Measurements from ENCODE around the gene CCNG1. TPM values are rescaled to one million over a fixed set of nuclear protein-coding genes. Genes with fewer than 3 reads are reported as not detected.
"Not testable (repeated sequence)": the region's sequence is repeated elsewhere in the genome, so short reads cannot be mapped to it uniquely, and the experiment has no call there.

Gene CCNG1
- total and polyA plus RNA-seq, 5 experiments from 2014 or later, result 129 to 167 (median 139) TPM

DNA sequence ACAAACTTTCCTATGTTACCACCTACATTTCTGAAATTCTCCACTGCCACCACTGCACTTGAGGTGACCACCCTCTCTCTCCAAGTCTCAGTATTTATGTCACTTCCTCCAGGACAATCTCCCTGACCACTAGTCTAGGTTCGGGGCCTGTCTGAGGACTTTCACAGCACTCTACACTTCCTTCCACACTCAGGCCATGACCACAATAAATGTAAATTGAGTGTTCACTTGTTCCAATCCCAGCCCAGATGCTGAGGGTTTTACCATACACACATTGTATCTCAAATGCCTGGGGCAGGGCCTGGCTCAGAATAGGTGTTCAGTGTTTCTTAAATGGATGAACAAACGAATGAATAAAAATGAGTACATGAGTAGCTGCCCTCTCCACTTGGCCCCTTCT, 26.9 kb upstream of the CCNG1 start:
- Mint-ChIP-seq H3K9me3 (no peaks in the 10 kb centered on the region), H3K4me1 (peaks cover 2 to 9% (median 3%) of the 10 kb centered on the region in 4 donors), H3K4me3 (no peak overlapping the region), H3K36me3 (no peaks in the 10 kb centered on the region), H3K27ac (no peak overlapping the region), H3K27me3 (peaks cover 16 to 40% (median 22%) of the 10 kb centered on the region in 5 donors)
- DNase-seq (no peak), ATAC-seq (no peak)
- POLR2A ChIA-PET, result no interaction called here

DNA sequence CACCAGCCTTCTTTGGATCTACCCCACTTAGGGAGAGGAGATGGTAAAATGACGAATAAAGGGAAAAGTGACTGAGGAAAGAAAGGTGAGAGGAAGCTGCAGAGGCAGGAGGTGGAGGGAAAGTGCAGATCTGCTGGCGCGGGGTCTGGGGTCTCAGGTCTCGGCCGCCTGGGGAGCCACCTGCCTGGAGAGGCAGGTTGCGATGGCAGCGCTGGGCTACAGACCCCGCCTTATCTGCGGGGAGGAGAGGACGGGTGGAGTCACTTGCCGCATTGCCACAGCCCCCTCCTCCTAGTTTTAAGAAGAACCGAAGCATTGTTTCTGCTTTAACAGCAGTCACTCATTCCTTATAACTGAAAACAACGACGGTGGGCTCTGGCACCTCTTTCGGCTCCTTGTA, 21.7 kb upstream of the CCNG1 start:
- POLR2A ChIA-PET, H3K4me3 Mint-ChIP-seq, H3K9me3 Mint-ChIP-seq, H3K36me3 Mint-ChIP-seq, DNase-seq, ATAC-seq, H3K4me1 Mint-ChIP-seq: not testable (repeated sequence)
- Mint-ChIP-seq H3K27me3 (peaks cover 13 to 44% (median 30%) of the 10 kb centered on the region in 5 donors), H3K27ac (peak overlapping the region in 1 of 10 donors; percentile 13)

DNA sequence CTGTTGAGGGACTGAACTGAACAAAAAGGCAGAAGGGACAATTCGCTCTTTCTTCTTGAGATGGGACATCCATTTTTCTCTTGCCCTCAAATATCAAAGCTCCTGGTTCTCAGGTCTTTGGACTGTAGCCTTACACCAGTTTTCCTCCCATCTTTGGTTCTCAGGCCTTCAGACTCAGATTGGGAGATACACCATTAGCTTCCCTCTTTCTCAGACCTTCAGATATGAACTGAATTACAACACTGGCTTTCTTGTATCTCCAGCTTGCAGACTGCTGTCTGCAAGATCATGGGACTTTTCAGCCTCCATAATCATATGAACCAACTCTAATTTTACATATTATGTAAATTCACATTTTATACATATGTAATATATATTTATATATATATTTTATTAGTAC, 12.6 kb upstream of the CCNG1 start:
- Mint-ChIP-seq H3K4me3 (no peak overlapping the region), H3K36me3 (peaks cover 0 to 1% (median 0%) of the 10 kb centered on the region in 3 donors), H3K27me3 (peaks cover 0 to 11% (median 2%) of the 10 kb centered on the region in 5 donors), H3K4me1 (peaks cover 0 to 7% (median 5%) of the 10 kb centered on the region in 4 donors), H3K9me3 (no peaks in the 10 kb centered on the region), H3K27ac (no peak overlapping the region)
- POLR2A ChIA-PET, result no interaction called here
- DNase-seq (no peak), ATAC-seq (no peak)

- DNase-seq, ATAC-seq, H3K4me3 Mint-ChIP-seq, H3K36me3 Mint-ChIP-seq, H3K9me3 Mint-ChIP-seq, H3K4me1 Mint-ChIP-seq: not testable (repeated sequence)
- H3K27me3 Mint-ChIP-seq, result peaks cover 0 to 11% (median 2%) of the 10 kb centered on the region in 5 donors
- peak overlapping the region in 1 of 10 donors; percentile 13 for H3K27ac Mint-ChIP-seq
- POLR2A ChIA-PET, result interaction anchor here (1.1 kb wide), 1 partner anchor 34 kb away, joined by 3 read pairs; the partner anchor contains the start of gene NUDCD2
Observed at GRCh38 chr5:163426128-163426527, 11.3 kb upstream of the CCNG1 start.

GRCh38 chr5:163432544-163432943, 4.9 kb upstream of the CCNG1 start:
- POLR2A ChIA-PET, result no interaction called here
- DNase-seq (no peak), ATAC-seq (no peak)
- Mint-ChIP-seq H3K4me3 (no peak overlapping the region), H3K27me3 (peaks cover 0 to 9% (median 0%) of the 10 kb centered on the region in 5 donors), H3K27ac (no peak overlapping the region), H3K4me1 (peaks cover 9 to 12% (median 12%) of the 10 kb centered on the region in 4 donors), H3K9me3 (no peaks in the 10 kb centered on the region), H3K36me3 (no peaks in the 10 kb centered on the region)

- Mint-ChIP-seq H3K9me3 (no peaks in the 10 kb centered on the region), H3K27ac (no peak overlapping the region), H3K4me3 (no peak overlapping the region), H3K27me3 (peaks cover 0 to 9% (median 0%) of the 10 kb centered on the region in 5 donors), H3K4me1 (peaks cover 11 to 17% (median 15%) of the 10 kb centered on the region in 4 donors), H3K36me3 (no peaks in the 10 kb centered on the region)
- POLR2A ChIA-PET, result no interaction called here
- DNase-seq (no peak), ATAC-seq (no peak)
Observed at GRCh38 chr5:163433271-163433670, 4.1 kb upstream of the CCNG1 start.

- H3K27ac Mint-ChIP-seq, result peak overlapping the region in 2 of 10 donors; percentile 53 to 57
- no peak for ATAC-seq
- peaks cover 0 to 2% (median 0%) of the 10 kb centered on the region in 3 donors for H3K36me3 Mint-ChIP-seq
- POLR2A ChIA-PET, result no interaction called here
- H3K27me3 Mint-ChIP-seq, result peaks cover 0 to 9% (median 0%) of the 10 kb centered on the region in 5 donors
- no peak for DNase-seq
- H3K4me3 Mint-ChIP-seq, result peak overlapping the region in 2 of 10 donors; percentile 15 to 28
- no peaks in the 10 kb centered on the region for H3K9me3 Mint-ChIP-seq
- peaks cover 17 to 29% (median 27%) of the 10 kb centered on the region in 4 donors for H3K4me1 Mint-ChIP-seq
Observed at GRCh38 chr5:163434401-163434866, 3.0 kb upstream of the CCNG1 start.

- Mint-ChIP-seq H3K9me3 (no peaks in the 10 kb centered on the region), H3K27me3 (peaks cover 0 to 9% (median 0%) of the 10 kb centered on the region in 5 donors), H3K36me3 (peaks cover 0 to 18% (median 2%) of the 10 kb centered on the region in 3 donors), H3K4me1 (peaks cover 23 to 48% (median 43%) of the 10 kb centered on the region in 4 donors), H3K4me3 (peak overlapping the region; percentile 87 to 97 (median 94)), H3K27ac (peak overlapping the region; percentile 88 to 97 (median 94))
- POLR2A ChIA-PET, result interaction anchor here (5.9 kb wide), 1 partner anchor 23 kb away, joined by 79 read pairs; the partner anchor contains the start of genes HMMR and NUDCD2
- DNase-seq (peak in 1 of 10 donors; percentile 1), ATAC-seq (no peak)
Observed at GRCh38 chr5:163436515-163436914, 880 bp upstream of the CCNG1 start.

- no peaks in the 10 kb centered on the region for H3K9me3 Mint-ChIP-seq
- peak overlapping the region; percentile 87 to 97 (median 94) for H3K4me3 Mint-ChIP-seq
- no peak for DNase-seq
- ATAC-seq, result no peak
- H3K27ac Mint-ChIP-seq, result peak overlapping the region; percentile 88 to 97 (median 94)
- POLR2A ChIA-PET, result interaction anchor here (0.8 to 5.9 kb wide), 4 partner anchors 23 to 69 kb away, joined by 3 to 79 read pairs (median 18); partner anchors contain the start of genes HMMR, MAT2B and NUDCD2
- H3K27me3 Mint-ChIP-seq, result peaks cover 0 to 9% (median 0%) of the 10 kb centered on the region in 5 donors
- peaks cover under 1 to 20% (median 2%) of the 10 kb centered on the region in 3 donors for H3K36me3 Mint-ChIP-seq
- peaks cover 23 to 48% (median 43%) of the 10 kb centered on the region in 4 donors for H3K4me1 Mint-ChIP-seq
Observed at GRCh38 chr5:163437011-163437308, 435 bp upstream of the CCNG1 start.

DNA sequence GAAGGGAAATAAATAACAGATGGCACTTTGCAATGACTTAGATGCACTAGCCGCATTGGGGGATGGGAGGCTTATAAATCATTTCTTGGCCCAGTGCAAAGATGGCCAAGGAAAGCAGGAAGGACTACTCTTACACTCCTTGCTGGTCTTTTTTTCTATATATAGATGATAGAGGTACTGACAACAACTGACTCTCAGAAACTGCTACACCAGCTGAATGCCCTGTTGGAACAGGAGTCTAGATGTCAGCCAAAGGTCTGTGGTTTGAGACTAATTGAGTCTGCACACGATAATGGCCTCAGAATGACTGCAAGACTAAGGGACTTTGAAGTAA, 1.7 kb downstream of the CCNG1 start:
- peak overlapping the region; percentile 52 to 97 (median 93) for H3K4me3 Mint-ChIP-seq
- ATAC-seq (no peak), DNase-seq (no peak)
- peaks cover 23 to 48% (median 43%) of the 10 kb centered on the region in 4 donors for H3K4me1 Mint-ChIP-seq
- H3K27ac Mint-ChIP-seq, result peak overlapping the region in 7 of 10 donors; percentile 43 to 97 (median 71)
- H3K9me3 Mint-ChIP-seq, result no peaks in the 10 kb centered on the region
- H3K27me3 Mint-ChIP-seq, result no peaks in the 10 kb centered on the region
- POLR2A ChIA-PET, result interaction anchor here (3.5 to 5.9 kb wide), 2 partner anchors 20 to 67 kb away, joined by 29 to 79 read pairs; partner anchors contain the start of genes HMMR, MAT2B and NUDCD2
- H3K36me3 Mint-ChIP-seq, result peaks cover 2 to 39% (median 6%) of the 10 kb centered on the region in 3 donors

- no peaks in the 10 kb centered on the region for H3K27me3 Mint-ChIP-seq
- H3K4me3 Mint-ChIP-seq, result no peak overlapping the region
- ATAC-seq (no peak), DNase-seq (no peak)
- H3K9me3 Mint-ChIP-seq, result no peaks in the 10 kb centered on the region
- peak overlapping the region in 5 of 10 donors; percentile 20 to 79 (median 75) for H3K27ac Mint-ChIP-seq
- peaks cover 23 to 48% (median 44%) of the 10 kb centered on the region in 4 donors for H3K4me1 Mint-ChIP-seq
- H3K36me3 Mint-ChIP-seq, result peaks cover 2 to 53% (median 6%) of the 10 kb centered on the region in 3 donors
- POLR2A ChIA-PET, result interaction anchor here (5.9 kb wide), 1 partner anchor 19 kb away, joined by 79 read pairs; the partner anchor contains the start of genes HMMR and NUDCD2
Observed at GRCh38 chr5:163440954-163441353, 3.6 kb downstream of the CCNG1 start.

DNA sequence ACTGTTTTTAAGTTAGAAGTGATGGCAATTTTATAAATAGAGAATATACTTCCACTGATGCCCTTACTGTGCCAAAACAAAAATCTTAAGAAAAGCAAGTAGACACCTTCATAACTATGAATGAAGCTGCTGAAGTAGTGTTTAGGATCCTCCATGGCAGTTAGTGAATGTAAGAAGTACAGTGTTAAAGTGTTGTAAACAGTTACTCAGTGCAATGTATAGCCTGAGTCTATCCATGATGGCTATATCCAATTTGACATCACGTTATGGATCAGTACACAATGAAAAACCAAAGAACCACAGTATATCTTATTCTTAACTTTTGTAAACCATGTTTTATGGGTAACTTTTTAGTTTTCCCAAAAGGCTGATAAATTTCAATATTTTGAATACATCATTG, 7.1 kb downstream of the CCNG1 start:
- no peaks in the 10 kb centered on the region for H3K27me3 Mint-ChIP-seq
- no peak for DNase-seq
- peaks cover 6 to 82% (median 9%) of the 10 kb centered on the region in 3 donors for H3K36me3 Mint-ChIP-seq
- ATAC-seq, result no peak
- POLR2A ChIA-PET, result interaction anchor here (1.2 kb wide), 1 partner anchor 15 kb away, joined by 7 read pairs; the partner anchor contains the start of gene NUDCD2
- H3K9me3 Mint-ChIP-seq, result no peaks in the 10 kb centered on the region
- peak overlapping the region in 4 of 10 donors; percentile 24 to 62 (median 25) for H3K27ac Mint-ChIP-seq
- H3K4me3 Mint-ChIP-seq, result no peak overlapping the region
- peaks cover 9 to 21% (median 18%) of the 10 kb centered on the region in 4 donors for H3K4me1 Mint-ChIP-seq

GRCh38 chr5:163445345-163445744, 8.0 kb downstream of the CCNG1 start:
- peaks cover 6 to 80% (median 9%) of the 10 kb centered on the region in 3 donors for H3K36me3 Mint-ChIP-seq
- no peaks in the 10 kb centered on the region for H3K27me3 Mint-ChIP-seq
- no peaks in the 10 kb centered on the region for H3K9me3 Mint-ChIP-seq
- peaks cover 8 to 14% (median 9%) of the 10 kb centered on the region in 4 donors for H3K4me1 Mint-ChIP-seq
- no peak overlapping the region for H3K4me3 Mint-ChIP-seq
- no peak overlapping the region for H3K27ac Mint-ChIP-seq
- DNase-seq (no peak), ATAC-seq (no peak)
- POLR2A ChIA-PET, result interaction anchor here (1.2 kb wide), 1 partner anchor 14 kb away, joined by 7 read pairs; the partner anchor contains the start of gene NUDCD2

Measured in naive thymus-derived CD8-positive, alpha-beta T cell (primary cell).